Hypothalamus (tissue), 51 donors: ENCODE results near the gene TPT1.

ENCODE experiments used
- DNase-seq, 51 donors: peaks; one replicate each; lab custom pipeline; 2025; lab: John Stamatoyannopoulos, UW

Gene TPT1

GRCh38 chr13:45336025-45336800 is 4.8 kb downstream of the TPT1 start:
- DNase-seq: no peak

GRCh38 chr13:45335397-45336024 is 5.5 kb downstream of the TPT1 start:
- no peak for DNase-seq

GRCh38 chr13:45333977-45334922 is 6.7 kb downstream of the TPT1 start:
- no peak for DNase-seq

GRCh38 chr13:45333251-45333976 is 7.6 kb downstream of the TPT1 start:
- DNase-seq: no peak

- DNase-seq: no peak
Measured at GRCh38 chr13:45332831-45333219, 8.2 kb downstream of the TPT1 start.

GRCh38 chr13:45332036-45332830 is 8.8 kb downstream of the TPT1 start:
- DNase-seq: peak in 1 of 51 donors; percentile 3

GRCh38 chr13:45331692-45332035 is 9.3 kb downstream of the TPT1 start:
- no peak for DNase-seq

GRCh38 chr13:45331123-45331619 is 9.8 kb downstream of the TPT1 start:
- DNase-seq: peak in 1 of 51 donors; percentile 48

- DNase-seq: no peak
Measured at GRCh38 chr13:45328661-45329111, 12.3 kb downstream of the TPT1 start.

- DNase-seq: no peak
Measured at GRCh38 chr13:45327253-45327955, 13.6 kb downstream of the TPT1 start.

GRCh38 chr13:45325806-45326205 is 15.2 kb downstream of the TPT1 start:
- peak in 22 of 51 donors; percentile 2 to 47 (median 14) for DNase-seq

- no peak for DNase-seq
Measured at GRCh38 chr13:45320876-45321629, 19.9 kb downstream of the TPT1 start.

GRCh38 chr13:45316996-45317395 is 24.0 kb downstream of the TPT1 start:
- no peak for DNase-seq

- DNase-seq: no peak
Measured at GRCh38 chr13:45316338-45316737, 24.6 kb downstream of the TPT1 start.

GRCh38 chr13:45315520-45316167 is 25.3 kb downstream of the TPT1 start:
- DNase-seq: no peak

GRCh38 chr13:45314822-45315221 is 26.2 kb downstream of the TPT1 start:
- no peak for DNase-seq

- DNase-seq: peak in 1 of 51 donors; percentile 51
Measured at GRCh38 chr13:45310341-45311131, 30.4 kb downstream of the TPT1 start.
